GM18868 (cell line): ENCODE results near the gene ANKRD60.

ENCODE experiments used
- ATAC-seq: cut with Tn5 transposase; IDR thresholded peaks from one replicate; pipeline ENCODE4 v1.9.1; 2021; ENCODE audit warnings: mild to moderate bottlenecking, moderate library complexity; ENCODE audit not compliant: unreplicated experiment

ANKRD60 gene

GRCh38 chr20:58224974-58225373 lies 3.5 kb downstream of the ANKRD60 start:
- no peak for ATAC-seq

GRCh38 chr20:58224097-58224496 lies 4.4 kb downstream of the ANKRD60 start:
- no peak for ATAC-seq

- no peak for ATAC-seq
Observed at GRCh38 chr20:58223358-58223941, 5.0 kb downstream of the ANKRD60 start.

GRCh38 chr20:58222446-58222845 lies 6.0 kb downstream of the ANKRD60 start:
- no peak for ATAC-seq

- ATAC-seq: no peak
Observed at GRCh38 chr20:58219342-58219700, 9.1 kb downstream of the ANKRD60 start.

- no peak for ATAC-seq
Observed at GRCh38 chr20:58218665-58219341, 9.7 kb downstream of the ANKRD60 start.

GRCh38 chr20:58216334-58216733 lies 12.1 kb downstream of the ANKRD60 start:
- no peak for ATAC-seq

- ATAC-seq: no peak
Observed at GRCh38 chr20:58215116-58215515, 13.3 kb downstream of the ANKRD60 start.

- no peak for ATAC-seq
Observed at GRCh38 chr20:58214310-58214709, 14.1 kb downstream of the ANKRD60 start.

GRCh38 chr20:58213716-58214115 lies 14.7 kb downstream of the ANKRD60 start:
- no peak for ATAC-seq

- ATAC-seq: no peak
Observed at GRCh38 chr20:58213121-58213520, 15.3 kb downstream of the ANKRD60 start.

- no peak for ATAC-seq
Observed at GRCh38 chr20:58212636-58213035, 15.8 kb downstream of the ANKRD60 start.

GRCh38 chr20:58210398-58210747 lies 18.1 kb downstream of the ANKRD60 start:
- no peak for ATAC-seq

GRCh38 chr20:58209652-58210397 lies 18.6 kb downstream of the ANKRD60 start:
- ATAC-seq: peak; percentile 72

- no peak for ATAC-seq
Observed at GRCh38 chr20:58208944-58209343, 19.5 kb downstream of the ANKRD60 start.

GRCh38 chr20:58205850-58206249 lies 22.6 kb downstream of the ANKRD60 start:
- no peak for ATAC-seq

GRCh38 chr20:58202044-58202443 lies 26.4 kb downstream of the ANKRD60 start:
- no peak for ATAC-seq

- ATAC-seq: no peak
Observed at GRCh38 chr20:58201616-58202015, 26.8 kb downstream of the ANKRD60 start.

- ATAC-seq: no peak
Observed at GRCh38 chr20:58199469-58199868, 29.0 kb downstream of the ANKRD60 start.

GRCh38 chr20:58198901-58199355 lies 29.5 kb downstream of the ANKRD60 start:
- ATAC-seq: no peak

- no peak for ATAC-seq
Observed at GRCh38 chr20:58198384-58198783, 30.1 kb downstream of the ANKRD60 start.

GRCh38 chr20:58197185-58197469 lies 31.3 kb downstream of the ANKRD60 start:
- ATAC-seq: no peak
